GM18507 (cell line): ENCODE measurements around the gene SLX9.

Experiments used
- DNase-seq: peaks from one replicate; pipeline ENCODE4 v3.0.0; 2011; ENCODE audit warnings: low read depth; ENCODE audit not compliant: insufficient read length; ENCODE audit errors: extremely low spot score
- FAIRE-seq: peaks from 2 replicates; lab custom pipeline; 2011; peaks lifted over from hg19 to GRCh38; lab: Jason Lieb, UNC

Gene SLX9

DNA sequence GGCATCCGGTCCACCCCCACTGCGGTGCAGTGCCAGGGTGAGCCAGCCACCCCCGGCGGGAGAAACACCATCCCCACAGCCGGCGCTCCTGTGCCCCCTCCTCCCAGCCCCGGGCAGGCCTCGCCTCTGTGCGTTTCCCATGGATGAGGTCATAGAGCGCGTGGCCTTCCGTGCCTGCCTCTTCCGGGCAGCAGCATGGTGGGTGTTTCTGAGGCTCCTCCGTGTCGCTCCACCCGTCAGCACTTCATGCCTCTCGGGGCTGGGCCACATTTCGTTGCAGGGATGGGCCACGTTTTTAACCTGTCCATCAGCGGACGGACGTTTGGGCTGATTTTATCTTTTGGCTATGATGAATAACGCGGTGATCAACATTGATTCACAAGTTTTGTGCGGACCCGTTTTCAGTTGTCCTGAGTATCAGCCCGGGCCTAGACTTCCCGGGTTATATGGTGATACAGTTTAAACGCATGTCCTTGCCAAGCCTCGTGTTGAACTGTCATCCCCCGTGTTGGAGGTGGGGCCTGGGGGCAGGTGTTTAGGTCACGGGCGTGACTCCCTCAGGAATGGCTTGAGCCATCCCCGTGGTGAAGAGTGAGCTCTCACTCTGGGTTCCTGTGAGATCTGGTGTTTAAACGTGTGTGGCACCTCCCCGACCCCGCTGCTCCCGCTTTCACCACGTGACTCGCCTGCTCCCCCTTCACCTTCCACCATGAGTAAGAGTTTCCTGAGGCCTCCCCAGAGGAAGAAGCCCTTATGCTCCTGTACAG, 64.8 kb downstream of the SLX9 start:
- DNase-seq = no peak
- FAIRE-seq = no peak

DNA sequence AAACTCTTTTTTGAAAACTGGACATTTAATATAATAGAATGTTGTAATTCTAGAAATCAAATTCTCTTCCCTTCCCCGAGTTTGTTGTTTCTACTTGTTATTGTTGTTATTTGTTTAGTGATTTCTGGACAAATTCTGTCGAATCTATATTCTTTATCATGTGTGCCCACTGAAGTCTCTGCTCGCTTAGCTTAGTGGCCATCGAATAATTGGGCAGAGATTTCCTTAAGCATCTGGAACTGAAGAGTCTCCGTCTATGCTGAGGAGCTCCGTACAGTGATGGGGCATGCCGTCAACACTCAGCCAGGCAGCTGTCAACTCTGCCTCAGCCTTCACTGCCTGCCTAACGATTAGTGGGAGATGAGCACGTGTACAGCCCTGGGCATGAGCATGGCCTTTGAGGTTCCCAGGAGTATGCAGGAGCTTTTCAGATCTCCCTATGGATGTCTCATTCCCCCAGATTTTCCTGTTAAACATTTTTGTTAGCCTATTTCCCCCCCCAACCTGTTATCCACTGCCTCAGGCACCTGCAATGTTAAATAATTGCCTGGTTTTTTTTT, 66.8 kb downstream of the SLX9 start:
- DNase-seq = no peak
- no peak for FAIRE-seq

DNA sequence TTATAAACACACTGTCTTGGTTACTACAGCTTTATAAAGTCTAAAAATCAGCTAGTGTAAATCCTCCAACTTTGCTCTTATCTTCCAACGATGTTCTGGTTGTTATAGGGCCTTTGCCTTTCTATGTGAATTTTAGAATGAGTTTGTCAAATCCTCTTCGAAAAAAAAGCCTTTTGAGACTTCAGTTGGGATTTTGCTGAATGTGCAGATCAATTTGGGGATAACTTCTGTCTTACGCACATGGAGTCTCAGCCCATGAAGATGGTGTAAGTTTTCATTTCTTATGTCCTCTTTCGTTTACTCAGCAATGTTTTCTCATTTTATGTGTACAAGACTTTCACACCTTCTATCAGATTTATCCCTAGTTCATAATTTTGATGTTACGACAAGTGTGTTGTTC, 69.8 kb downstream of the SLX9 start:
- no peak for FAIRE-seq
- no peak for DNase-seq

DNA sequence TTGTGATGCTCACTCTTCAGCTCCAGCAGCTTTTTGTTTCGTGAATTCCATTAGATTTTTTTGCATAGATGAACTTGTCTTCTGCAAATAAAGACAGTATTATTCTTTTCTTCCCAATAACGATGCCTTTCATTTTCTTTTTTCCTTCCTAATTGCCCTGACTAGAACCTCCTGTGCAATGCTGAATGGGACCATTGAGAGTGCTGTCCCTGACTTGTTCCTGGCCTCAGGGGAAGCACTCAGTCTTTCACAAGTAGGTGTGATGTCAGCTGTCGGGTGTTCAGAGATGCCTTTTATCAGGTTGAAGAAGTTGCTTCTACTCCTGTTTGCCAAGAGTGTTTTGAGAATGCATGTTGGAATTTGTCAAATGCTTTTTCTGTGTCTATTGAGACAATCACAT, 70.3 kb downstream of the SLX9 start:
- DNase-seq = no peak
- no peak for FAIRE-seq

DNA sequence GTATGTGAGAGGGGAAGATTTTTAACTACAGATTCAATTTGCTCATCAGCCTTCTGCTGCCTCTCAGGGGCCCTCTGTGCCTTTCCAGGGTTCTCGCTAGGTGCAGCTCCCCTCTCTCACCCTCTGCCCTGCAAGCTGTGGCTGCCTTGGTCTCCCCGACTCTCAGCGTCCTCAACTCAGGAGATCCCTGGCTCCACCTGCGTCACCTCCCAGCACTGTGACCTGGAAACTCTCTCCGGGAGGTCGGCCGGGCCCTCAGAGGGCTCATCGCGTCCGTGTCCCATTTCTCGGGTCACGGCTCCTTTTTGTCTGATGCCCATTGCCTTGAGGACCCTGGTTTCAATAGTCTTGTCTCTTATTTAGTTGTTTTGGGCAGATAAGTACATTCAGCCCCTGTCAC, 71.0 kb downstream of the SLX9 start:
- no peak for FAIRE-seq
- no peak for DNase-seq

DNA sequence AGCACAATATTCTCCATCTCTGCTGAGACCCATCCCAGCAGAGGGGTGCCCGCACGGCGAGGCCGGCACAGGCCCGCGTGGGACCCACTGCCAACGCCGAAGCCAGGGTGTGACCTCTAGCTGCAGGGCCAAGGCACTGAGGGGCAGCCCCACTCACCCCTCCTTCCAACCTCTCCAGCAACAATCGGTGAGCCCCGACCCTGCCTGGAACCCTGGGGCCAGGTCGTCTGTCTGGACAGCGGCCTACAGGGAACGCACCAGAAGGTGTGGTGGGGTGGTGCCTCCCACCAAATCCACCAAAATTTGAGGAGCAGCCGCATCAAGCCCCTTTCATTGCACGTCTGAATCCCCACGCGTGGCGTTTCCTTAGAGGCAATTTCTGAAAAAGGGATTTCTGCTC, 71.6 kb downstream of the SLX9 start:
- DNase-seq = no peak

DNA sequence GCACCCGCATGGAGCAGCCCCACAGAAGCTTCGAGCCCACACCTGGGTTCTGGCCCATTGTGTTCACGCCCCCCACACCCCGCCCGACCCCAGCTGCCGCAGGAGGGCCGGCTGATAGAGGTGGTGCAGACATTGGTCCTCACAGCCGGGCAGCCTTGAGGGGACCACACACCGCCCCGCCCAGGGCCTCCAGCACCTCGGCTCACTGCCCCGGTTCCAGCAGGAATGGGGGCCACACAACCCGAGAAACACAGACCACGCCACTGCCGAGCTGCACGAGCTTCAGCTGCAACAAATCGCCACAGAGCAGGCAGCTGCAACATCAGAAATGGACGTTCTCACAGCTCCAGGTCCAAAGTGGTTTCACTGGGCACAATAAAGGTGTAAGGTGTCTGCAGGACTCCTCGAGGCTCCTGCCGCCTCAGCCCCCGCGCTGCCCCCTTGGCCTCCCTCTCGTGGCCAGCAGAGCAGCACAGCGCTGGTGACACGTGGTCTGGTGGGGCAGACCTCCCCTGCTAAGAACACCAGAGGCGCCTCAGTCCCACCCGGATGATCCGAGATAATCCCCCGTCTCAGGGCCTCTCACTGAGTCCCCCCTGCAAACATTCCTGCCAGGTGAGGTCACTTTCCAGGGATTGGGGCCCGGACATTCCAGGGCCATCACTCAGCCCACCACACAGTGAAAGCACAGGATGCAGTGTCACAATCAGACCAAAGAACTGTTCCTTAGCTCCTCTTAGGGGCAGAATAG, 72.3 kb downstream of the SLX9 start:
- DNase-seq (no peak), FAIRE-seq (no peak)

More for the DNA sequence above, 71.6 kb downstream of the SLX9 start:
- no peak for FAIRE-seq

DNA sequence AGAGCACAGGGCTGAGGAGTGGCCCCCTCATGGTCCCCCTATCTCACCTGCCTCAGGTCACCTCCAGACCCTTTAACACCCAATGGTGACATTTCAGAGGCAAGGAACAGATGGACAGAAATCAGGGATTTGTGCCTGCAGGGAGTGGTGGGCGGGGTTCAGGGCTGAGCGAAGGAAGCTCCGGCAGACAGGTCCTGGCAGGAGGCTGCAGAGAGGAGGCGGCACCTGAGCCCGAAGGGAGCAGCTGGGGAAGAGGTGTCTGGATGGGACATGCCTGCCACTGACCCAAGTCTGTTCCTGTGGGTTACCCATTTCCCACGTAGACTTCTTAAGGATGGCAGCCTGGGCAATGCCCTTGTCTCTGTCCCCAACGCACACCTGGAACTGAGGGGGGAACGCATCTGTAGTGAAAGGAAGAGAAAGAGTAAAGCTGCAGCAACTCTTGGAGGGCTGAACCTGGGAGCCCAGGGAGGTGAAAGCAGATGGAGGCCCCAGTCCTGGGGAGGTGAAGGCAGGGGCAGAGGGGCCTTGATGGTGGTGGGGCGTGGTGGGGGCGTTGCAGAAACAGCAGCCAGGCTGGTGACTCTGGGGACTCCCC, 72.9 kb downstream of the SLX9 start:
- FAIRE-seq (no peak), DNase-seq (no peak)

DNA sequence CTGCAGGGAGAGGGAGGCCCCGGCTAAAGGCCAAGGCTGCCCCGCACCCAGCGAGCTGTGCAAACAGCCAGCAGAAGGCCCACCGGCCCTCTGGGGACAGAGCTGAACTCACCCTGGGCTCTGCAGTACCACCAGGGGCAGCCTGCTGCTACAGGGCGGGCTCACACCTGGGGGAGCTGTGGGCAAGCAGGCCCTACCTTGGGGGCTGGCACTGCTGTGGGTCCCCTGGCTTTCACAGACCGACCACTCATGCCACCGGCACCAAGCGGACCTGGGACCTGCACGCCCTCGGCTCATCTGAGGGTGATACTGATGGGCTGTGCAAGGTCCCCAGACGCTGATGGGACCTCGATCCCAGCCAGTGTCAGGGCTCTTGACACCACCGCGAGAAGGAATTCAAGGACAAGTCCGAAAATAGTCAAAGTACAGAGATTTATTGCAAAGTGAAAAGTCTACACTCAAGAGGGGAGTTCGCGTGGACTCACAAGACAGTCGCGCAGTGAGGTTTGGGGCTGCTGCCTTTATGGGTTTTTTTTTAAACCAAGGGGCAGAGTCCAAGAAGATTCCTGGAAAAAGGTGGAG, 73.5 kb downstream of the SLX9 start:
- DNase-seq (no peak), FAIRE-seq (no peak)

DNA sequence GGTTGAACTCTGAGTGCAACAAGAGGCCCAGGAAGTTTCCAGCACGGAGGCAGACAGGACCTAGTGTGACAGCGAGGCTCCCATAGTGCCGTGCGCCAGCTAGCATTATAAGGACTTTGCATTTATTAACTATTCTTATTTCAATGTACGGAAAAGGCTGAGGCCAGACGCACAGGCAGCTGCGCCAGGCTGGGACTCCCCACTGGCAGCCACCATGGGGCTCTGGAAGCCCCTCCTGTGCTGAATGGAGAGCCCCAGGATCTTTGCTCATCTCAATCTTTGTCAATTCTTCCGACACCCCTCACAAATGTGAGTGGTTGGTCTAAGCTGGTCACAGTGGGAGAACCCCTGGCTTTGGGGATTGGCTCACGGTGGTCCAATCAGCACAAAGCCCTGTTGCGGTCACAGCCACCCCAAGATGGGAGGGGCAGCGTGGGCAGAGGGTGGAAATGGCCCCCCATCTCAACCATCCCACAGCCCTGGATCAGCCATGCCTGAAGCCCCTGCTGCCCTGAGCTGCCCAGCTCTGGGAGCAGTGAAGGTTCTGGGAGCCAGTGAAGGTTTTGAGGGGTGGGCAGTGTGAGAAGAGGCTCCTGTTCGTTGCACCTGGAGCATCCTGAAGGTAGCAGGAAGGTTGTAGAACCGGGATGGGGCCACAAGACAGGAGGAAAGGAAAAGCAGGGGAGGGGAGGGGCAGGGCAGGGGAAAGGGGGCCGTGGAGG, 75.1 kb downstream of the SLX9 start:
- FAIRE-seq = no peak
- no peak for DNase-seq

DNA sequence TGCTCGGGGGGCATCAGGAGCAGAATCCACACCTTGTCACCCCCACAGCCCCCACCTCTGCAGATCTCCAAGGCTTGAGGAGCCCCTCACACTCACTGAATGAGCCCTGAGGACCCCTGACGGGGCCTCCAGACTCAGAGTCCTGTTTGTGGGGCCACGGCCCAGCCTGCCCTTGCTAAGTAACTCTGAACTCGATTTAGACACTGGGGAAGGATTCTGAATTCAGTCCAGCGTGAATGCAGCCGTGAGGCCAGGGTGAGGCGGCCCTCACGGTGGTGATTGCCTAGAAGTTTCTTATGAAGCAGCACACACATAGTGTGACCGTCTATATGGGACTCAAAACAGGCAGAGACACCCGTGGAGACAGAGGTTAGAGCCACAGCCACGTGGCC, 75.6 kb downstream of the SLX9 start:
- FAIRE-seq = no peak
- DNase-seq = no peak

DNA sequence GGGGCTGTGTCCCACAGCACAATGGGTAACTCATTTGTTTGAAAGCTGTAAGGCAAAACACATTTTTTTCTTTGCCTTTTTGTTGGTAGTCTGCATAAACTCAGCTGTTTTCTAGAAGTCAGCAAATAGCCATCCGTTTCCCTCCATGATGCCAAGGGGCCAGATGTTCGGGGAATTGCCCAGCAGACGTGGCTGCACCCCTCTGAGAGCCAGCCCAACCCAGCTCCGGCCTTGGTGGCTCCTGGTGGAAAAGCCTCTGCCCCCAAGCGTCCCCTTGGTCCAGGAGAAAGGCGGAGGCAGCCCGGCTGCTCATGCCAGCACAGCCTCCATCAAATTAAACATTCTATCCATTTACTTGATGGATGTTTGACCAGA, 76.2 kb downstream of the SLX9 start:
- DNase-seq = no peak
- FAIRE-seq = no peak

DNA sequence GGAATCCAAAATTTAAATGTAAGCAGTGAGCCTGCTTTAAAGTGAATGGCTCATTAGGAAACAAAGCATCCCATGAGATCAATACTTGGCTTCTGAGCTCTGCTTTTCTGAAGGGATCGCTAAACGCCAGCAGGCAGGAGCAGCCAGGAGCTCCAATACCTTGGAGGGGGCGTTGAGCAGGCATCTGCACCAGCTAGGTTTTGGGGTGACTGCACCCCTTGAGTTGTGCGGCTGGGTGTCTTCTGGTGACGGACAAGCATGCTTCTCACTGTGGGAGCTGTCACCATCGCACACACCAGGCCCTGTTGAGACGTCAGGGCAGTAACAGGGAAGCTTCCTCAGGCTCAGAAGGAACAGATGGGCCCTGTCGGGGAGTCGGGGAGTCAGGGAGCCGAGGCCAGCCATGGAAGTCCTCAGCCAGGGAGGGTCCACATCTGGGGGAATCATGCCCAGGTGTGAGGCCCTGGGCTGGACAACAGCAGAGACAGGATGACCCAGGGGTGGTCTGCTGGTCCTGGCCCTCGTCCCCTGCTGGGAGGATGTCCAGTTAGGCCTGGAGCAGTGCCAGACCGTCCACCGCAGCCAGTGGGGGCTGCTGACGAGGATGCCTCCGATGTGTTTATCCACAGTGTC, 76.7 kb downstream of the SLX9 start:
- FAIRE-seq (no peak), DNase-seq (no peak)

DNA sequence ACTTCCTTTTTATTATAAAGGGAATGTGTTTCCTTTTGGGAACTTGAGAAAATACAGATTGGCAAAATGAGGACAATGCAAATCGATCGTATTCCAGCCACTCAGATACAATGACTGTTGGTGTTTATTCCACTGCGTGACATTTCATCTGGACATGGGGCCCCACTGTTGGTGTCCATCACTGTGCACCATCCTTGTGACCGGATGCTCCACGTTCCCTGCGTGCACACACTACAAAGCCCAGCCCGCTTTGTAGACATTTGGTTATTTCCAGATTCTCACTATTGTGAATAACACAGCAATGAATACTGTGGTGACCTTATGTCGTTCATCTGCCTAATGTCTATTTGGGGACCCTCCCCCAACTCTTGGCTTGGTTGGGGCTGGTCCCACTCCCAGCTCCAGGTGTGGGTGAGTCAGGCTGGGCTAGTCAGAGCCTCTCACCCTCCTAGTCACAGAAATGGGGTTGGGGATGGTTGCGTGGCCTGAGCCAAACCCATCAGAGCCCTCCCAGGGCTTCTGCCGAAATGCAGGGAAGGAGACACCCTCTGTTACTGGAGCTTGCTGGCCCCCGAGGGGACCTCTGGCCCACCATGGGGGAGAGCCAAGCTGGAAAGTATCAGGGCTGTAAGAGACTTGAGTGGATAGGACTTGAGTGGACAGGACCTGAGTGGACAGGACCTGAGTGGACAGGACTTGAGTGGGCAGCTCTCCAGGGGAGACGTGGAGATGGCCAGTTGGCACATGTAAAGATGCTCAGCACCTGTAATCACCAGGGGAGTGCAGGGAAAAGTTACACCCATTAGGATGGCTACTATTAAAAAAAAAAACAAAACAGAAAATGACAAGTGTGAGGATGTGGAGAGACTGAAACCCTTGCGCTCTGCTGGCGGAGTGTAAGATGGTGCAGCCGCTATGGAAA, 77.5 kb downstream of the SLX9 start:
- DNase-seq (no peak), FAIRE-seq (no peak)

DNA sequence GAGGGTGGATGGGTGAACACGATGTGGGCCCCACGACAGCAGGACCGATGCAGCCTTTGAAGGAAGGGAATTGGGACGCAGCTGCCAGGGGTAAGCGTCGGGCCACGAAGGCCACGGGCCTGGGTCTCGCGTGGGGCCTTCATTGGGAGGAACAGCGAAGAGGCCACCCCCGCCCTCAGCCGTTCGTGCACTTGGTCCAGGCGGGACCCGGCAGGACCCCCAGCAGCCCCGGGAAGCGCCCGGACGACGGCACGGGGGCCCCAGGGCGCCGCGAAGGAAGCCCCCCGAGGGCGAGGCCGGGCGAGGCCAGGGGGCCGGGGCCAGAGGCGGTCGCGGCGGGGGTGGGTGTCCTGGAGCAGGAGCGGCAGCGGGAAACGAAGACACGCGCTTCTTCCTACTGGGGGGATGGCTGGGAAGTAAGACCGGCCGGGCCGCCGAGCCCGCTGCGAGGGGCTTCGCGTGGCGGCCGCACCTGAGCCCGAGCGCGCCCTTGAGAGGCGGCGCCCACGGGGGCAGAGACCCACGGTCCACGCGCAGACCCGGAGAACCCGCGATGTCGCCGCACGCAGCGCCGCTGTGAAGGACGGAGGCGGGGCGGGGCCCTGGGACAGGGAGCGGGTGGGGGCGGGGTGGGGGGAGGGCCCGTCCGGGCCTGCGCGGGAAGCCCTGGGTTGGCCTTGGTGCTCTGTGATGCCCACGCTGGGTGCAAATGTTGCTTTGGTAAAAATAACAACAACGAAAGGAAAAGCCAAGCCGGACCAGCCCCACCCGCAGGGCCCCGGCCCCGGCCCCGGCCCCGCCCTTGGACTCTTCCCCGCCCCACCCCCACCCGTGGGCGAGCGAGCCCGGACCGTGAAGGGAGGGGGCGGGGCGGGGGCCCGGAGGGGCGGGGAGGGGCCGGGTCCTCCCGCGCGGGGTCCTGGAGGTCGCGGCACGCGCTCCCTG, 78.6 kb downstream of the SLX9 start:
- DNase-seq (no peak), FAIRE-seq (no peak)

DNA sequence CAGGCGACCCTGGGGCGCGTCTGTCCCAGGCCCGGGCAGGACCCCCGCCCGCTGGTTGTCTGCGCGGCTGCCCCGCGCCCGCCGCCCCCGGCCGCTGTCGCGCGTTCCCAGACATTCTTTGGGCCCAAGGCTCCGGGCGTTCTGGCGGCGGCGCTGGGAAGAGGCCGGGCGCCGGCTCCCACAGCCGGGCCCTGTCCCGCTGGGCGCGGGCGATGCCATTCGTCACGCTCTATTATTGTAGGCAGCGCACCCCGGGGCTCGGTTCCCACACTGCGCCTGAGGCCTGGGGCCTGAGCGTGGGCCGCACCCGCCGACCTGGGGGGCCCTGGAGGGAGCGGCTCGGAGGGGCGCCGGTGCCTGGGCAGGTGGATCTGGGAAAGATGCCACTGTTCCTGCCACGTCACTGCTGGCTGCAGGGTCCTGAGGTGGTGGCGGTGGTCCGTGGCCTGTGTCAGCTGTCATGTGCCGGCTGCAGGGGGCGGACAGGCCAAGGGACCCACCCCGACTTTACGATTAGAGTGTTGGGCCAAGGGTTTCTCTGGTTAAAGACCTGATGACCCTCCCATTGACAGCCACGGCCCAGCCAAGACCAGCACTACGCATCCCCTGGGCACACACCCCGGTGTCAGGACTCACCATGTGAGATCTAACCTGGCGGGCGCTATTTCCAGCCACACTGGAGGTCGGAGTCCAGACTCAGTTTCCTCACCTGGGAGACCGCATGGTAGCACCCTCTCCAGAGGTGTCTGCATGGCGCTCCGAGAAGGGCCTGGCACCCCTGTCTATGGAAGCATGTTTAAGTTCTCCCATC, 79.5 kb downstream of the SLX9 start:
- no peak for DNase-seq

More for the DNA sequence above, 79.5 kb downstream of the SLX9 start:
- FAIRE-seq = no peak
